Ishikawa (cell line): ENCODE data around the gene MTF2.

Experiments used
- CREB1 ChIP-seq: IDR thresholded peaks from 2 replicates; pipeline ENCODE4 v1.6.1; 2012; ENCODE audit warnings: low read depth
- EP300 ChIP-seq: IDR thresholded peaks from 2 replicates; pipeline ENCODE4 v1.6.1; 2012; ENCODE audit warnings: borderline replicate concordance
- REST ChIP-seq: IDR thresholded peaks from 2 replicates; pipeline ENCODE4 v1.6.1; 2012; ENCODE audit warnings: low read depth, mild to moderate bottlenecking

- TF ChIP-seq EP300 = no peak
- no peak for TF ChIP-seq CREB1
- no peak for TF ChIP-seq REST
Observed at GRCh38 chr1:93034397-93034796, 44.7 kb upstream of the MTF2 start.
